Activated T-cell treated with anti-CD3 and anti-CD28 coated beads, Interleukin-2, amount 50 U/mL, for 48 hours (primary cell): ENCODE data around the gene SLC25A28.

Experiments
- DNase-seq, 2 experiments: peaks; one replicate each; pipeline ENCODE4 v3.0.0-alpha.2; 2020

Gene SLC25A28, protein sequence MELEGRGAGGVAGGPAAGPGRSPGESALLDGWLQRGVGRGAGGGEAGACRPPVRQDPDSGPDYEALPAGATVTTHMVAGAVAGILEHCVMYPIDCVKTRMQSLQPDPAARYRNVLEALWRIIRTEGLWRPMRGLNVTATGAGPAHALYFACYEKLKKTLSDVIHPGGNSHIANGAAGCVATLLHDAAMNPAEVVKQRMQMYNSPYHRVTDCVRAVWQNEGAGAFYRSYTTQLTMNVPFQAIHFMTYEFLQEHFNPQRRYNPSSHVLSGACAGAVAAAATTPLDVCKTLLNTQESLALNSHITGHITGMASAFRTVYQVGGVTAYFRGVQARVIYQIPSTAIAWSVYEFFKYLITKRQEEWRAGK

GRCh38 chr10:99619851-99620710 is at the start of gene SLC25A28:
TSS of gene SLC25A28 (minus strand) at chr10:99620439. CDS start at chr10:99620335, 104 bp downstream.
- DNase-seq = peak; percentile 91 to 93

DNA sequence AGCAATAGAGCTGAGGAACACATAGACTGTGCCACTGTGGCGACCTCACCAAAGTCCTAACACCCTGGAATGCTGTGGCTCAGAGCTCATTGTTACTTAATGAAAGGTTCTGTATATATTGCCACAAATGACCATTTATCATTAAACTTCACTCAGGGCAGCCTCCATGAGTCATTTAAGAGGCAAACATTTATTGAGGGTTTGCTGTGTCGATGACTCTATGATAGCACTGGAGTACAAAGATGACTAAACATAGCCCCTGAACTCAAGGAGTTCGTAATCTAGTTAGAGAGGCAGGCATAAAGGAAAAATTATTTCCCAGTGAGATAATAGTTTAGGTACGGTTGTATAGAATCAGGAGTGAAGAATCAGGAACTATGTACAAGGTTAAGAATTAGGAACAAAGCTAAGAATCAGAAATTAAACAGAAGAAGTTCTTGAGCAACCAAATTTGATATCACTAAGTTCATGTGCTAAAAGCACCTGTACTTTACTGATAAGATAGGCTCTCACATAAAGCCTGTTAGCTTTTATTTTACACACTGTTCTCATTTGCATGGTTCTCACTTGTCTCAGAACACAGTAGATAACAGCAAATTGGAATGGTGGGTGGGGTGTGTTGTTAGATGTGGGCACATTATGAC is 47.0 kb upstream of the SLC25A28 start:
- DNase-seq = no peak

DNA sequence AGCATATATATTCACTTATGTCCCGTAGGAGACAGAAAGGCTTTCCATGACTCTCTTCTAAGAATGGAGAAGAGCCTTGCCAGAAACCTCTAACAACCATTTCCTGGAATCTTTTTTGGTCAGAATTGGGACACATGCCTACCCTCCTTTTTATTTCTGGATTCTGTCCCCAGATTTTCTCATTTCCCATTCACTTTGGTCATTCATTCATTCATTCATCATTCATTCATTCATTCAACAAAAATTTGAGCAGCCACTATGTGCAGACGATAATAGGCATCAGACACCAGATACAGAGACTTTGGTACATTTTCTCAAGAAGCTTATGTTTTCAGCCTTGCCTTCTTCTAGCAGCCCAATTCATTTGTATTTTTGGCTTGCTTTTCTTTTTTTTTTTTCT is 45.1 kb upstream of the SLC25A28 start:
- DNase-seq = no peak

DNA sequence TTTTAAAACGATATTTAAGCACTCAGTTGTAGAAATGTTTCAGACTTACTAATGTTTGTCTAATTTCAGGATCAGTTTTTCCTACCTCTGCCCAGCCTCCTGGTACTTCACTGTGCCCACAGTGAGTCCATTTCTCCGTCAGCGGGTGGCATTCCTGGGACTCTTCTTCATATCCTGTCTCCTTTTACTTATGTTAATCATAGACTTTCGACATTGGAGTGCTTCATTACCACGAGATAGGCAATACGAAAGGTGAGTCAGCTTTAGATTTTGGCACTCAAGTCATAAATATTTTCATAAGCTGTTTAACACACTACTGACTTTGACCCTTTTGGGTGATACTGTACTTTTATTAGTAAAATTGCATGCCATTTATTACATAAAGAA is 41.1 kb upstream of the SLC25A28 start:
- no peak for DNase-seq

GRCh38 chr10:99660662-99661376 is 40.6 kb upstream of the SLC25A28 start:
- no peak for DNase-seq

- DNase-seq = peak in 1 of 2 experiments; percentile 22
Measured at GRCh38 chr10:99659868-99660366, 39.7 kb upstream of the SLC25A28 start.

- DNase-seq = peak; percentile 93 to 96
Measured at GRCh38 chr10:99659031-99659867, 39.0 kb upstream of the SLC25A28 start, which contains the start of gene ENTPD7. TSS of gene ENTPD7 (plus strand) at chr10:99659509. CDS start at chr10:99659957, 448 bp downstream.

- DNase-seq = peak; percentile 77 to 80
Measured at GRCh38 chr10:99658622-99659030, 38.4 kb upstream of the SLC25A28 start.

DNA sequence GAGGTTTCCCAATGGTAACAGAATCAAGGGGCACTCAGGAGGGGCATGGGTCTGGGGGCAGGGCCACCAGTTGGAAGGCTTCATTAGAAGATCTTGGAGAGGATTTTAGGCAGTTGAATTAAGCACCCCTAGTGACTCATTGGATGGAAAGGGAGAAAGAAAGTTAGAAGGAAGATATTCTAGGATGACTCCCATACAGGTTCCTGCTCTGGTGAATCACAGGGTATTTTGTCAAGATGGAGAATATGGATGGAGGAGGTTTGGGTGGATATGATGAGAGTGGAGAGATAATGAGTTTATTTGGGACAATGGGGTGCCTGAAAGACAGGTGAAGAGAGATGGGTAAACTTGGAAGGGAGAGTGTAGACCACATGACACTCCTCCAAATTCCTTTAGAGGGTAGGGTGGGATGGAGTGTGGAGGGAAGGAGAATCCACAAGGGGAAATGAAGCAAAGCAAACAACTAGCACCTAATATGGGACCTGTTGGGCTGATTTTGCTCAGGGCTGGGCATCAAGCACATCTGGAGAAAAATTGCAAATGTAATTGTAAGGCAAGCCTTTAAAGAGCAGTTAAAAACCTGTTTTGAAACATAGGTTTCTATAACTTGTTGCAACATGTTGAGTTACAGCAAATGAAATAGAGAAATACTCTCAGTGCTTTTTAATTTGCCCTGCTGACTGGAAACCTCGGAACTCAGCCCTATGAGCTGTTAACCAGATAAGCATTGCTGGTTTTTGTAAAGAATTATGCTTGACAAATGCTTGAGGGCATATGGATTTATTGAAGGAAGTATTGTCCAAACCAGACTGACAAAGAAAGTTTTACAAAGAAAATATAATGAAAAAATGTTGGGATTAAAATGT is 36.2 kb upstream of the SLC25A28 start:
- DNase-seq = no peak

GRCh38 chr10:99654390-99655175 is 34.3 kb upstream of the SLC25A28 start:
- no peak for DNase-seq

GRCh38 chr10:99652800-99653390 is 32.7 kb upstream of the SLC25A28 start:
- DNase-seq = no peak

- no peak for DNase-seq
Measured at GRCh38 chr10:99648717-99649116, 28.5 kb upstream of the SLC25A28 start.

- no peak for DNase-seq
Measured at GRCh38 chr10:99647601-99648151, 27.4 kb upstream of the SLC25A28 start.

GRCh38 chr10:99633832-99634231 is 13.6 kb upstream of the SLC25A28 start:
- DNase-seq = no peak

GRCh38 chr10:99631496-99631895 is 11.3 kb upstream of the SLC25A28 start:
- no peak for DNase-seq

DNA sequence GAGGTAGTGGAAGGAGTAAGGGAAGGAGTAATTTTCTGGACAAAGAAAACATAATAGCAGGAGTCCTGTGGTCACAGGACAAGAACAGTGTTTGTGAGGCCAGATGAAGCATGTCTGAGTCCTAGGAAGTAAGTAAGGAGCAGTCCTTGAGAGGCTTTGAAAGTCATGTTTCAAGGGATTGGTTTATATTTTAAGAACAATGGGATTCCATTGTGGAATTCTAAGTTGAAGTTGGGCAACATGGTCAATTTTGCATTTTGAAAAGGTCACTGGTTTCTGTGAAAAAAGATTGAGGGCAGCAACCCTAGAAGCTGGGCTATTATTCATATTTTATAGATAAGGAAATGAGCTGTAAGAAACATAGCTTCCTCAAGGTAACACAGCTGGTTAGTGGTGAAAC is 10.8 kb upstream of the SLC25A28 start:
- DNase-seq = no peak

- no peak for DNase-seq
Measured at GRCh38 chr10:99630433-99630832, 10.2 kb upstream of the SLC25A28 start.

DNA sequence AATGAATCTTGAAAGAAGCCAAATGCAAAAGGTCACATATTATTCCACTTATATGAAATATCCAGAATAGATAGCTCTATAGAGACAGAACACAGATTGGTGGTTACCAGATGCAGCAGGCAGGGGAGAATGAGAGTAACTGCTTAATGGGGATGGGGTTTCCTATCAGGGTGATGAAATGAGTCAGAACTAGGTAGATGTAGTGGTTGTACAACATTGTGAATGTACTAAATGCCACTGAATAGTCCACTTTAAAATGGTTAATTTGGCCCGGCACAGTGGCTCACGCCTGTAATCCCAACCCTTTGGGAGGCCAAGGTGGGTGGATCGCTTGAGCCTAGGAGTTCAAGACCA is 9.4 kb upstream of the SLC25A28 start:
- no peak for DNase-seq
